HG03571 (cell line): ENCODE measurements around the gene CD8A.
"Not testable (repeated sequence)": the region's sequence is repeated elsewhere in the genome, so short reads cannot be mapped to it uniquely, and the experiment has no call there.

Source experiments
- ATAC-seq: cut with Tn5 transposase; IDR thresholded peaks from one replicate; pipeline ENCODE4 v1.9.1; 2021; ENCODE audit not compliant: unreplicated experiment

The CD8A gene

GRCh38 chr2:86790676-86791572, at the start of gene CD8A:
TSS of gene CD8A (minus strand) at chr2:86790913. CDS start at chr2:86790825, 88 bp downstream.
- no peak for ATAC-seq

- not testable (repeated sequence) for ATAC-seq
Observed at GRCh38 chr2:86839871-86840548, 49.3 kb upstream of the CD8A start.

GRCh38 chr2:86839455-86839854, 48.7 kb upstream of the CD8A start:
- ATAC-seq, result not testable (repeated sequence)

GRCh38 chr2:86837714-86838113, 47.0 kb upstream of the CD8A start:
- not testable (repeated sequence) for ATAC-seq

- not testable (repeated sequence) for ATAC-seq
Observed at GRCh38 chr2:86836915-86837695, 46.4 kb upstream of the CD8A start.

GRCh38 chr2:86835548-86835889, 44.8 kb upstream of the CD8A start:
- not testable (repeated sequence) for ATAC-seq

GRCh38 chr2:86833315-86833714, 42.6 kb upstream of the CD8A start:
- ATAC-seq, result no peak

GRCh38 chr2:86832334-86833096, 41.8 kb upstream of the CD8A start:
- no peak for ATAC-seq

GRCh38 chr2:86831537-86831936, 40.8 kb upstream of the CD8A start:
- no peak for ATAC-seq

- no peak for ATAC-seq
Observed at GRCh38 chr2:86826951-86827350, 36.2 kb upstream of the CD8A start.

GRCh38 chr2:86825693-86826381, 35.1 kb upstream of the CD8A start:
- no peak for ATAC-seq

- no peak for ATAC-seq
Observed at GRCh38 chr2:86825036-86825692, 34.5 kb upstream of the CD8A start.

GRCh38 chr2:86822668-86823345, 32.1 kb upstream of the CD8A start:
- ATAC-seq, result no peak

- ATAC-seq, result no peak
Observed at GRCh38 chr2:86821842-86822241, 31.1 kb upstream of the CD8A start.

- no peak for ATAC-seq
Observed at GRCh38 chr2:86821306-86821705, 30.6 kb upstream of the CD8A start.

GRCh38 chr2:86818957-86819356, 28.2 kb upstream of the CD8A start:
- ATAC-seq, result no peak

- ATAC-seq, result no peak
Observed at GRCh38 chr2:86818114-86818801, 27.5 kb upstream of the CD8A start.

- ATAC-seq, result no peak
Observed at GRCh38 chr2:86815611-86816010, 24.9 kb upstream of the CD8A start.
